Measurements from ENCODE around the gene CATSPER1.
"Not testable (repeated sequence)": the region's sequence is repeated elsewhere in the genome, so short reads cannot be mapped to it uniquely, and the experiment has no call there.

Gene CATSPER1

DNA sequence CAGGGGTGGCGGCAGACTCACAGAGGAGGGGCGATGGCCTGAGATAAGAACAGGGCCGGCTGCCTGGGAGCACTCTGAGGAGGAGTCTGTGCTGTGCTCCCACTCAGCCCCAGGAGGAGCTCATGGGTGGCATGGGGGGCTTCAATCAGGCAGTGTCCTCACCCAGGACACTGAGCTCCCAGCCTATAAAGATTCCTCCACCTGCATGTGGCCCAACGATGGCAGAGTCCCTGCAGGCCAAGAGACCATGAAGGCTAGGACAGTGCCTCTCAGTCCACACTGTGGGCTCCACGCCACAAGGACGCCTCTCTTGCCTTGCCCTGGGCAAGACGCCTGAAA, 12.5 kb downstream of the CATSPER1 start:
- DNase-seq (ENCODE audit: low read depth): no peak
- TF ChIP-seq, protein P1, sequence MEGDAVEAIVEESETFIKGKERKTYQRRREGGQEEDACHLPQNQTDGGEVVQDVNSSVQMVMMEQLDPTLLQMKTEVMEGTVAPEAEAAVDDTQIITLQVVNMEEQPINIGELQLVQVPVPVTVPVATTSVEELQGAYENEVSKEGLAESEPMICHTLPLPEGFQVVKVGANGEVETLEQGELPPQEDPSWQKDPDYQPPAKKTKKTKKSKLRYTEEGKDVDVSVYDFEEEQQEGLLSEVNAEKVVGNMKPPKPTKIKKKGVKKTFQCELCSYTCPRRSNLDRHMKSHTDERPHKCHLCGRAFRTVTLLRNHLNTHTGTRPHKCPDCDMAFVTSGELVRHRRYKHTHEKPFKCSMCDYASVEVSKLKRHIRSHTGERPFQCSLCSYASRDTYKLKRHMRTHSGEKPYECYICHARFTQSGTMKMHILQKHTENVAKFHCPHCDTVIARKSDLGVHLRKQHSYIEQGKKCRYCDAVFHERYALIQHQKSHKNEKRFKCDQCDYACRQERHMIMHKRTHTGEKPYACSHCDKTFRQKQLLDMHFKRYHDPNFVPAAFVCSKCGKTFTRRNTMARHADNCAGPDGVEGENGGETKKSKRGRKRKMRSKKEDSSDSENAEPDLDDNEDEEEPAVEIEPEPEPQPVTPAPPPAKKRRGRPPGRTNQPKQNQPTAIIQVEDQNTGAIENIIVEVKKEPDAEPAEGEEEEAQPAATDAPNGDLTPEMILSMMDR (IDR thresholded peaks at IDR 0.05; ENCODE audit: low read length, missing control alignments): no peak
- no peak overlapping the region for H3K4me3 ChIP-seq (replicated peaks; ENCODE audit: low read depth, low read length)

DNA sequence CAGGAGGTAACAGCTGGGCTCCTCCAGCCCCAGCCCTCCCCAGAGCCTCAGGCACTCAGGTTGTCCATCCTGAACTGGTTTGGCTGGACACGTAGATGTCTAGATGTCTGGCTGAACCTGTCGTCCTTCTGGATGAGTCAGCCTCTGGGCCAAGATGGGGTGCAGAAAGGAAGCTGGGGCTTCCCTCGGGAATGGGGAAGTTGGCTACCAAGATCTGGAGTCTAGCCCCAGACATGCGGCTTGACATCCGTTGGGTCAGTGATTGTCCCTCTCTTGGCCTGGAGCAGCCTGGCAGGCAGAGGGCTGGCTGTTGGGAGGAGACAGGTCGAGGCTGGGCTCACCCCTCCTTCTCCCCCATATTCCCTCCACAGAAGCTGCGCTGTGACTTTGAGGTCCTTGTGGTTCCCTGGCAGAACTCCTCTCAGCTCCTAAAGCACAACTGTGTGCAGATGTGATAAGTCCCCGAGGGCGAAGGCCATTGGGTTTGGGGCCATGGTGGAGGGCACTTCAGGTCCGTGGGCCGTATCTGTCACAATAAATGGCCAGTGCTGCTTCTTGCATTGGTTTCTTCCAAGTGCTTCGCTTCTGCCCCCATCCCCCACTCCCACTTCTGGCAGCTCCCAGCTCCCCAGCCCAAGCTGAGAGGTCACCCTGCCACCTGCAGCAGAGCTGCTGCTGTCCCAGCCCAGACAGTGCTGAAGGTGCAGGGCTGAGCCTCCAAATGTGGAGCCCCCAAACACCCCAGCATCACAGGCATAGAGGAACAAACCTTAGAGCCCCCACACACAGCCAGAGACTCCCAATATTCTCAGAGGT, 13.1 kb downstream of the CATSPER1 start:
- TF ChIP-seq, protein P1 (IDR thresholded peaks at IDR 0.05; ENCODE audit: low read length, missing control alignments): no peak
- no peak for DNase-seq (ENCODE audit: low read depth)
- no peak overlapping the region for H3K4me3 ChIP-seq (replicated peaks; ENCODE audit: low read depth, low read length)

DNA sequence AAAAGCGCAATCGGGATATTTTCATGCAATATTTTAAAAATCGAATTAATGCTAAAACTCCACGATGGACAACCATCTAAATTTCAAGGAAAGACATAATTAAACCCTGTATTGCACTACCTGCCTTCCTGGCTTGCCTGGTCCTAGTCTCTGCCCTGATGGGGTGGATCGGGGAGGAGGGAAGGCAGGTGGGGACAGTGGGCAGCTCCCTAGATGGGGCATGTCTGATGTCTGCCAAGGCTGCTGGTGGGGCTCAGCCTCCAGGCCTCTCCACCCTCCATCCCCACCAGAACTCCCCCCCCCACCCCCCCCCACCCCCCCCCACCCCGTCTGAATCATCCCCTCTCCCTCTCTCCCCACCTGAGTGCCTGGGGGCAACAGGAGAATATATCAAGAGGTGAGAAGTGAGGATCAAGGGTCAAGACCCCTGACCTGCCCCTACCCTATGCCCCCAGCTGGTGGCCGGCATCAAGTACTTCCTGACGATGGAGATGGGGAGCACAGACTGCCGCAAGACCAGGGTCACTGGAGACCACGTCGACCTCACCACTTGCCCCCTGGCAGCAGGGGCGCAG, 13.8 kb downstream of the CATSPER1 start:
- DNase-seq (ENCODE audit: low read depth): no peak
- no peak overlapping the region for H3K4me3 ChIP-seq (replicated peaks; ENCODE audit: low read depth, low read length)
- TF ChIP-seq, protein P1 (IDR thresholded peaks at IDR 0.05; ENCODE audit: low read length, missing control alignments): no peak

DNA sequence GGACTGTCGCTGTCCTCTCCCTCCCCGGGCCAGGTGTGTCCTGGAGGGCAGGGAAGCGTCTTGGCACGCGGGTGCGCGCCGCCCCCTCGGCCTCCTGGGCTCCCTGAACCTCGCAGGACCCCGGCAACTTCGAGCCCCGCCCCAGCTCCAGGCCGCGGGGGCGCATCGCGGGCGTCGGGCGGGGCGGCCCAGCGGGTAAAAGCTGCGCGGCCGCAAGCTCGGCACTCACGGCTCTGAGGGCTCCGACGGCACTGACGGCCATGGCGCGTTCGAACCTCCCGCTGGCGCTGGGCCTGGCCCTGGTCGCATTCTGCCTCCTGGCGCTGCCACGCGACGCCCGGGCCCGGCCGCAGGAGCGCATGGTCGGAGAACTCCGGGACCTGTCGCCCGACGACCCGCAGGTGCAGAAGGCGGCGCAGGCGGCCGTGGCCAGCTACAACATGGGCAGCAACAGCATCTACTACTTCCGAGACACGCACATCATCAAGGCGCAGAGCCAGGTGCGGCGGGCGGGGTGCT, 14.4 kb downstream of the CATSPER1 start, which contains the start of gene CST6:
TSS of gene CST6 (plus strand) at position 224 of the 519 bp plus-strand sequence. CDS start at position 261, 37 bp downstream.
- DNase-seq (ENCODE audit: low read depth): no peak
- H3K4me3 ChIP-seq (replicated peaks; ENCODE audit: low read depth, low read length): no peak within 1 kb of the TSS

DNA sequence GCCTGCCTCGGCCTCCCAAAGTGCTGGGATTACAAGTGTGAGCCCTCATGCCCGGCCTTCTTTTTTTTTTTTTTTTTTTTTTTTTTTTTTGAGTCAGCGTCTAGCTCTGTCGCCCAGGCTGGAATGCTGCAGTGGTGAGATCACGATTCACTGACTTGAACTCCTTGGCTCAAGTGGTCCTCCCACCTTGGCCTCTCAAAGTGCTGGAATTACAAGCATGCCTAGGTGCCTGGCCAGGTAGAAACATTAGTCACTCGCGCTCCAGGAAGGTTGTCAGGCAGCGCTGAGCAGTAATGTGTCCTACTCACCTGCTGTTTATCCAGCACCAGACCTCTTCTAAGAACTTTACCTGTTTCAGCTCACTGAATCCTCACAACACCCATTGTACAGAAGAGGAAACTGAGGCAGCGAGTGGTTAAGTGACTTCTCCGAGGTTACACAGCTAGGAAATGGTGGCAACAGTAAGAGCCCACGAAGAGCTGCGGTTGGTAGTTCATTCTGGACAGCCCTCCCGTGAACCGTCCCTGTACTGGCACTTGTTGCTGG, 15.0 kb downstream of the CATSPER1 start:
- DNase-seq (ENCODE audit: low read depth): peak; percentile 46
- no peak overlapping the region for H3K4me3 ChIP-seq (replicated peaks; ENCODE audit: low read depth, low read length)
- TF ChIP-seq, protein P1 (IDR thresholded peaks at IDR 0.05; ENCODE audit: low read length, missing control alignments): no peak

More for the DNA sequence above, 14.4 kb downstream of the CATSPER1 start, which contains the start of gene CST6:
- TF ChIP-seq, protein P1 (IDR thresholded peaks at IDR 0.05; ENCODE audit: low read length, missing control alignments): no peak

DNA sequence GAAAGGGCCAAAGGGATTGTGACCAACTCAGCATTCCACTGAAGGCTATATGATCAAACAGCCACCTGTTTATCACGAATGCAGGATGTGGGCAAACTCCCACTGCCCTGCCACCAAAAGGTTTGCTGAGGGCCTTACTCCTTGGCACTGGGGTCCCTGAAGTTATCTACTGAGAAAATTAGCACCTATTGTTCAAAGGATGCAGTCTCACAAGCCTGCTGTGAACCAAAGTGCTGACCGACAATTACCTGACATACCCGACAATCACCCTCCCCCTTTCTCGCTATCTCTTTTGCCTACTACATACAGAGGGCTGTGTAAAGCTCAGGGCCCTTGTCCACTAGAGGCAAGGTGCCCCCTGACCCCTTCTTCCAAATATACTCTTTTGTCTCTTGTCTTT, 16.2 kb downstream of the CATSPER1 start:
- not testable (repeated sequence) for H3K4me3 ChIP-seq (replicated peaks; ENCODE audit: low read depth, low read length); DNase-seq (ENCODE audit: low read depth)

DNA sequence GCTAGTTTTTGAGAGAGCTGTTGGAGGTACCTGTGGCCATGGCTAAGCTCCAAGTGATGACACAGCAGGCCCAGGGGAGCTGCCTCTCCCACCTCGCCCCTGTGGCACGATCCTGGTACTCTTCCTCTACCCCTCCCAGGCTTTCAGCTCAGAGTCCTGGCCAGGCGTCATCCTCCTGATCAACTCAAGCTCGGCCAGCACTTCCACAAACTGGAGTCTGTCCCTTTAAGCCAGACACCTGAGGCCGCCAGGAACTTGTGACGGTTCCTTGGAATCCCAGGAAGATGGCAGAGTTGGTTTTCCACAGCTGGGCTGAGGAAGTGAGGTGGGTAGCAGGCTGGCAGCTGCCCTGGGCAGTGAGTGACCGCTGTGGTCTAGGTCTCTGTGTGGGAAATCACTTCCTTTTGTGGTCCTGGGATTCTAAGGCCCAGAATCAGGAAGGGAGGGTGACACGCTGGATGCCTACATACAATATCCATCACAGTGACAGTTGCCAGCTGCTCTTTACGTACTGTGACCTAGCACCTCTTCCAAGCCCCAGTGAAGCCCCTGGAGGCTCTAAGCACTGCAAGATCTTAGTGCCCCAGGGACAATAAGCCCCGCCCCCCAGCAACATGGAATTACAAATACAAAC, 17.7 kb downstream of the CATSPER1 start:
- DNase-seq (ENCODE audit: low read depth): no peak
- TF ChIP-seq, protein P1 (IDR thresholded peaks at IDR 0.05; ENCODE audit: low read length, missing control alignments): no peak
- no peak overlapping the region for H3K4me3 ChIP-seq (replicated peaks; ENCODE audit: low read depth, low read length)
